Ishikawa (cell line): ENCODE measurements around the gene PPP1R12A.

Source experiments
- CEBPB ChIP-seq: IDR thresholded peaks from 2 replicates; pipeline ENCODE4 v1.6.1; 2012
- EP300 ChIP-seq: IDR thresholded peaks from 2 replicates; pipeline ENCODE4 v1.6.1; 2012; ENCODE audit warnings: borderline replicate concordance
- FOXM1 ChIP-seq: IDR thresholded peaks from 2 replicates; pipeline ENCODE4 v1.6.1; 2012; ENCODE audit warnings: low read depth, borderline replicate concordance
- TAF1 ChIP-seq: IDR thresholded peaks from 2 replicates; pipeline ENCODE4 v1.6.1; 2012; ENCODE audit warnings: low read depth, mild to moderate bottlenecking

- TF ChIP-seq EP300 = no peak
- no peak for TF ChIP-seq CEBPB
- TF ChIP-seq FOXM1 = no peak
- TF ChIP-seq TAF1 = no peak
These were observed 50.4 kb downstream of the PPP1R12A start for GRCh38 chr12:79884401-79885006.
